HG02970 (cell line): Measurements from ENCODE around the gene NDUFS8.

Source experiments
- ATAC-seq: cut with Tn5 transposase; IDR thresholded peaks from one replicate; pipeline ENCODE4 v1.9.1; 2021; ENCODE audit warnings: mild to moderate bottlenecking, moderate library complexity, moderate number of reproducible peaks; ENCODE audit not compliant: unreplicated experiment, low FRiP score

The NDUFS8 gene

GRCh38 chr11:68047437-68048290, 17.2 kb downstream of the NDUFS8 start:
- ATAC-seq: no peak

GRCh38 chr11:68048681-68049508, 18.4 kb downstream of the NDUFS8 start:
- ATAC-seq: no peak

DNA sequence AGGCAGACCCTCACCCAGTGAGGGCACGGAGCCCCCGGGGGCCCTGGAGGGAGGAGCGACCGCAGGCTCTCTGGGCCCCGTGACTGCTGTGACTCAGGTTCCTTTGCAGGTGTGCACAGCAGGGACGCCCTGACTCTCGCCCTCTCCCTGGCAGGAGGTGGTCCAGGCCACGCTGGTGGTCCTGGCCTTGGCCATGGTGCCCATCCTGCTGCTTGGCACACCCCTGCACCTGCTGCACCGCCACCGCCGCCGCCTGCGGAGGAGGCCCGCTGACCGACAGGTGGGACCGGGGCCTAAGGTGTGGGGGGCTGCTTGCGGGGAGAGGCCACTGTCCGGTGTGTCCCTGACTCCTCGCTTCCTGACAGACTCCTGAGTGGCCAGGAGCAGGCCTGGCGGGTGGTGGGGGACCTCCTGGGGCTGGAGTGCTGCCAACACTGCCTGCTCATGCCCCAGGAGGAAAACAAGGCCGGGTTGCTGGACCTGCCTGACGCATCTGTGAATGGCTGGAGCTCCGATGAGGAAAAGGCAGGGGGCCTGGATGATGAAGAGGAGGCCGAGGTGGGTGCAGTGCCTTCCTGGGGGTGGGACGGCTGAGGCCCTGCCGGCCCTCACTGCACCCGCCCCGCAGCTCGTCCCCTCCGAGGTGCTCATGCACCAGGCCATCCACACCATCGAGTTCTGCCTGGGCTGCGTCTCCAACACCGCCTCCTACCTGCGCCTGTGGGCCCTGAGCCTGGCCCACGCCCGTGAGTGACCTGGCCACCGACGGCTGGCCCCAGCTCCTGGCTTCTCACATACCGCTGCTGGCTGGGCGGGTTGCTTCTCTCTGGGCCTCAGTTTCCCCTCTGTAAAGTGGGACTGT, 19.3 kb downstream of the NDUFS8 start:
- ATAC-seq: no peak

DNA sequence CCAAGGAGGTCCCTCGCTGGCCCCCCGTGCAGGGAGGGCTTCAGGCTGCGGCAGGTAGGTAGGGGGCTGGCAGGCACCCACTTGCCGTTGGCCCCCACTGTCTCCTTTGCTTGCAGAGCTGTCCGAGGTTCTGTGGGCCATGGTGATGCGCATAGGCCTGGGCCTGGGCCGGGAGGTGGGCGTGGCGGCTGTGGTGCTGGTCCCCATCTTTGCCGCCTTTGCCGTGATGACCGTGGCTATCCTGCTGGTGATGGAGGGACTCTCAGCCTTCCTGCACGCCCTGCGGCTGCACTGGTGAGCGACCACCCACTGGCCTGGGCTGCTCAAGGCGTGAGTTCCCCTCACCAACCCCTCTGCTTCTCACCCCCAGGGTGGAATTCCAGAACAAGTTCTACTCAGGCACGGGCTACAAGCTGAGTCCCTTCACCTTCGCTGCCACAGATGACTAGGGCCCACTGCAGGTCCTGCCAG, 19.9 kb downstream of the NDUFS8 start:
- no peak for ATAC-seq

DNA sequence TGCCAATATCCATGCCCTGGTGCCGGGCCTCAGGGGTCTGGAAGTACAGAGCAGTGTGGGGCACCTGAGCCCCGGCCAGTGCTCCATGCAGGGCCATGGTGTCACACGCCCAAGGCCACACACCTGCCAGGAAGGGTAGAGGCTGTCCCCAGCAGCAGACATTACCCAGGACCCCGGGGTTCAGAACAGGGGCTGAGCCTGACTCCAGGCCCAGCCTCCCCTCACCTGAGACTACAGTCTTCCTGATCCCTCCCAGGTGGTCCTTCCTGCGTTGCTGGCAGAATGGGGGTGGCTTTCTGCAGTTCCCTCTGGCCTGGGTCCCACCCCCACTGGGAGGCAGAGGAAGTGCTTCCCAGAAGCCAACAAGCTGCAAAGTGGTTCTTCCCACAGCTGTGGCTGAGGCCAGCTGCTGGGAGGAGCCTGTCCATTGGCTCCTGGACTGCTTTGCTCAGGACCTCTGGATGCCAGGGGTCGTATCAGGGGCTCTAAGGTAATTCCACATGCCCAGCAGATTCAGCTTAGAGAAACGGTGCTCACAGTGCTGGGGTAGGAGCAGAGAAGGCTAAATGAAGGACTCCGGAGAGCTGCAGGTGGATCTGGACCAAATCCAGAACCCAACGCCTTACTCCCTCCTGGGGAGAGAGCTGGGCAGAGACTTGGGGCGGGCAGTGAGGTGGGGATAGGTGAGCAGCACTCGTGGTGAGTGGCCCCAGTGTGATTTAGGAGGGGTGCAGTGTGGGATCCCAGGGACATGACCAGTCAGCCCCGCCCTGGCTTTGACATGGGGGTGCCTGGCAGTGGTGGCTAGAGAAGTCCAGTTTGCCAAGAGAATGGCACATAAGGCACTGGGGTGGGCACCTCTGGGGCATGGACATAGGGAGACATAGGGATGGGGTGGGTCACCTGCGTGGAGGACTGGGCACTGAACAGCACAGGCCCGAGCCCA, 21.0 kb downstream of the NDUFS8 start:
- ATAC-seq: no peak

DNA sequence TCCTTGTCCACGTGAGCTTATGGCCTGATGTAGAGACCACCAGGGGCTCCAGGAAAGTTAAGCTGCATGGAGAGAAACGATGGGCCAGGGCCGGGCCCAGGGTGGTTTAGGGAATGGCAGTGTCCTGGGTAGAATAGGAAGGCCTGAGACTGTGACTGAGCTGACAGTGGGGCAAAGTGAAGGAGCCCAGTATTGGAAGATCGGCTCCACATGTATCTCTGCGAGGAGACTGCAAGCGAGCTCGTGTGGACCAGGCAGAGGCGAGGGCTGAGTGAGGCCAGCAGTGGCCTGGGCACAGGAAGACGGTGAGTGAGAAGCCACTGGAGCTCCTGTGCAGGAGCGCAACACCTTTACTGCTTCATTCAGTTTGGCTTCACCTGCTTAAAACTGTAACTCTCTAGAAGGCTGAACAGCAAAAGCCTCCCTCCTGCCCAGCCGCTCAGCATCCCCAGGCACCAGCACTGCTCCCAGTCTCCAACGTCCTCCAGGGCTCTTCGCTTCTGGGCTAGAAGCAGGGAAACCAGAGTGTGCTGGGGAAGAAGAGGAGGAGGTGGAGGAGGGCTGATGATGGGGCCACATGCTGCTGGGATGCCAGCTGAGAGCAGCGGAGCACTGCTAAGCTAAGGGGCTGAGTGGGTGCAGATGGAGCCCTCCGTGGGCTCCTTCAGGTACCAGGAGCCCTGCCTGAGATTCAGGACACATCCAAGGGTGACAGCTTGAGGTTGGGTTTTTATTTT, 21.8 kb downstream of the NDUFS8 start:
- no peak for ATAC-seq

- ATAC-seq: no peak
Measured at GRCh38 chr11:68053117-68053516, 22.6 kb downstream of the NDUFS8 start.

DNA sequence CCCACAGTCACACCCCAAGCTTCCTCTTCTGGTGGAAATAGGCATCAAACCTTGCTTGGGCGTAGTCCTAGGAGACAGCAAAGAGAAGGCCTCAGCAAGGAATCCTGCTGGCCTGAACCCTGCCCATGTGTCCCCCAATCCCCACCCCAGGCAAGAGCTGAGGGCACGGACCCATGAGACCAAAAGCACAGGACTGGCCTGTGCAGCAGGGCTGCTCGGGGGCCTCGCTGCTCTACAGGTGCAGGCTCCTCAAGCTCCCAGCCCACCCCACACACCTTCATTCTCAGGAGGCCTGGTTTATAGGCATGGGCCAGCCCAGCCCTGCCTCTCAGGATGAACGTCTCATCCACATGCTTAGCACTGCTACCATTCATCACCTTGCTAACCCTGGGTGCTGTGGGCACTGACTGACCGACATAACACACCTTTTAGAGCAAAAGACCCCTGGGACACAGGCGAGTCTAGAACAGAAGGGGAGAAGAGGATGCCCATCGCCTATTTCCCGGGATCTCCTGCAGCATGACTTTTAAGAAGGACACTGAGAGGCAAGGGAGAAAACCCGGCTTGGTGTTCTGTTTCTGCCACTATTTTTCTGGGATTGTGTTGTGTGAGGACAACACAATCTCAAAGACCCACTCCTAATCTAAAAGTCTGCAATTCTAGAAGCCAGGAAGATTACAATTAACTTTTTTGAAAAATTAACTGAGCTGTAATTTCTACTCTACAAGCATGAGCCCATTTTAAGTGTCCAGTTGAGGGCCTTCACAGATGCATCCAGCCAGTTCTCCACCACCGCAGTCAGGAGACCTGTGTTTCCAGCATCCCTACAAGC, 23.7 kb downstream of the NDUFS8 start:
- no peak for ATAC-seq

- ATAC-seq: no peak
Measured at GRCh38 chr11:68056317-68057285, 26.1 kb downstream of the NDUFS8 start.

DNA sequence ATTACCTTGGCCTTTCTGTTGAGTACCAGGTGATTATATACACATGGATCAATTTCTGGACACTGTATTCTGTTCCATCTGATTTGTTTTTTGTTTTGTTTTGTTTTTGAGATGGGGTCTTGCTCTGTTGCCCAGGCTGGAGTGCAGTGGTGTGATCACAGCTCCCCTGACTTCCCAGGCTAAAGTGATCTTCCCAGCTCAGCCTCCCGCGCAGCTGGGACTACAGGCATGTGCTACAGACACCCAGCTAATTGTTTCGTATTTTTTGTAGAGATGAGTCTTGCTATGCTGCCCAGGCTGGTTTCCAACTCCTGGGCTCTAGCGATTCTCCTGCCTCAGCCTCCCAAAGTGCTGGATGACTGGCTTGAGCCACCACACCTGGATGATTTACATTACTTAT, 27.3 kb downstream of the NDUFS8 start:
- ATAC-seq: no peak

DNA sequence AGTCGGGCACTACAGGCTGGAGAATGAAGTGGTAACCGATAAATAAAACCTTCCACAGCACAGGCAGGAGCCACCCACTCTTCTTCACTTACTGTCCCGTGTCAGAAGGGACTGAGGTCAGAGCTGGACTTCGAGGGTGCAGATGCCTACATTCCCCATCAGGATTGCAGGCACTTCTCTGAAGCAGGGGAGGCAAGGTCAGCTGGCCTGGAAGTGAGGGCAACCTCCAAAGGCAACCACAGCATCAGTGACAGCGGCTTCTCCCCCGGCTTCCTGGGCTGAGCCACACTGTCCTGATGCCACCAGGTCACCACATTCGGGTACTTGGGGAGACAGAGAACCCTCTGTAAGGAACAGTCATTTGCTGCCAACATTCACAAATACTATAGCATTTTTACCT, 31.0 kb downstream of the NDUFS8 start:
- no peak for ATAC-seq

DNA sequence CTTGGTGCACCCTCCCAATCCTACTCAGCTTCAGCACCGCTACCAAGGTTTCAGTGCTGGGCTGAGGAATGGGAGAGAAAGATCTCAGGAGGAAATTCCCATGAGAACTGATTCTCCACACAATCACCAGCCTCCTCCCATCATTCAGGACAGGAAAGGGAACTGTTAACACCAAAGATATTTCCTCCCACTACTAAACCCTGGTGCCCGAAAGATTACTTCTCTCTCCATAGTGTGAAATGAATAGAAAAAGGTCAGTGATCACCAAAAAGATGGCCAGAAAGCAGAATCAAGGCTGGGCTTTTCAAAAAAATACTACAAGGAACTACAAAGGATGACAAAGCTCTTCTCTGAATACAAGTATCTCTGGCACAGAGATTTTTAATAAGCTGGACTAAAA, 34.4 kb downstream of the NDUFS8 start:
- ATAC-seq: no peak

DNA sequence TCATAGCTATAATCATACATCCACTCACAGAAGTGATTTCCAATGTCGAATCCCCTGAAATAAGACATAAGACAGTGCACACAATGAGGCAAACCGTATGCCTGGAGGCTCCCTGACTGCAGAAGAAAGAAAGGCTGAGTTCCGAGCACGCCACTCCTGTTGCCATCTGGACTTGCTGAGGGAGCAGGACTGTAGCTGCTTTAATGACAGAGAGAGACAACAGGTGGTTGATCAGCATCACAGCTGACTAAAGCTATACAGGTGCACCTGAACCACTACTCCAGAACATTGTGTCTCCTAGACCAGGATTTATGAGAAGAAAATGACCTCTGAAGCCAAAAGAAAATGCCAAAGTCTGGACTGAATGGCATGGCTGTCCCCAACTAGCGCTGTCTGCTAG, 35.4 kb downstream of the NDUFS8 start:
- ATAC-seq: no peak

GRCh38 chr11:68066742-68067141, 36.3 kb downstream of the NDUFS8 start:
- ATAC-seq: no peak

GRCh38 chr11:68067991-68068390, 37.5 kb downstream of the NDUFS8 start:
- ATAC-seq: no peak

DNA sequence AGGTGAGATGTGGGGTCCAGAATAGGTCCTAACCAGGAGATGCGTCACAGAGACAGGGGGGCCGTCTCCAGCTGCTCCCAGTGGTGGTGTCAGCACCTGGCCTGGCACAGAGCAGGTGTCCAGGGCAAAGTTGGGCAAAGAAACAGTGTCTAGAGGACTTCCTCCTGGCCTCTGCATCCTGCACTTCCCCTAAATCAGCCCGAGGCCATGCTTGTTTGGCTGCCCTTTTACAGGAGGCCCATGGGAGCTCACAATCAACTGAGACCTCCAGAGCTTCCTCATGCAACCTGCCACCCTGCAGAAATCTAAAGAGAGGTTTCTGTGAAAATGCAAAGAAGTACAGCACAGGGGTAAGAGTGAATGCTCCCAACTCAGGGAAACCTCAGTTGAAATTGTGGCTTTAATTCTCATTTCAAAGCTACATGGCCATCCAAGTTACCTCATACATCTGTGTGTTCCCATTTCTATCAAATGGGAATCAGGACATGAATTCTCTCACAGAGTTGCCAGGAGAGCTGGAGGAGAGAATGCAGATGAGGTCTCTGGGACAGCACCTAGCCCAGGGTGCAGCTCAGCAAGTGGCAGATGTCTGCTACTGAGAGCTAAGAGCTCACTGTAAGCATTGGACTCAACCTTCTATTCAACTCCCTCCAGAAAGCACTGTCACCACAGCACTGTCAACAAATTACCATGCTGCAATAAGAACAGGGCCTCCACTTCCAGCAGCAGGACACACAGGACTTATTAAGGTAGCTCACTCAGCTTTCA, 41.0 kb downstream of the NDUFS8 start:
- ATAC-seq: no peak
